ENCODE results near the gene GNG11.
"Not testable (repeated sequence)": the region's sequence is repeated elsewhere in the genome, so short reads cannot be mapped to it uniquely, and the experiment has no call there.

Gene GNG11

DNA sequence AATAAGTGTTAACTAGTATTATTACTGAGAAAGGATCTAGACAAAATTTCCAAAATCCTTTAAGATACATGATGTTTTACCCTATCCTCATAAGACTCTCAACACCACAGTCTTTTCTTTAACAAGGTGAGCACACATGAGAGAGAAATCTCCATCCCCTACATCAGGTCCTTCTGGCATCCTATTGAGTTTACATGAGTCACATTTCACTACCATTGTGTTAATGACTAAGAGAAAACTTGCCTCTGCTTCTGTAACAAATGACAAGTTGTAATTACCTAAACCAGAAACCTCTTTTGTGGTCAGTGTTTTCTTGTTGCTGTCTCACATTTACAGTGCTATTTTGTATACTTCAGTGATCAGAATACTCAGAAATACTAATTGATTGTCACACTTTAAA lies 9.9 kb upstream of the GNG11 start:
- not testable (repeated sequence) for DNase-seq

DNA sequence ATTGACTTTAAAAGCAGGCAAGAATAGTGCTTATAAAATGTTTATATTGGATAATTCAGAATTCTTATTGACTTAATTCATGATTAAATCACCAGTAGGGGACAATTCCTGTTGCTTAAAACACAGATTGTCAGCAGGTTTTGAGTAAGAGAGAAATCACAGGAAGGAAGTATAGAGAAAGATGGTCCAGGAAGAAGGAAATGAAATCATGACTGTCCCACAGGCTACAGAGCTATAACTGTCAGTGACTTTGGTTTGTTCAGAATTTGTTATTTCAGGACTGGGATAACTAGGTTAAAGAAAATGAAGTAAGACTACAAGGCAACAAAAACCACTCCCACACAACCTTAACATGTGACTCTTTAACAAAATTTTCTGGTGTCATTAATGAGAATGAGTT lies 8.3 kb upstream of the GNG11 start:
- no peak for DNase-seq

DNA sequence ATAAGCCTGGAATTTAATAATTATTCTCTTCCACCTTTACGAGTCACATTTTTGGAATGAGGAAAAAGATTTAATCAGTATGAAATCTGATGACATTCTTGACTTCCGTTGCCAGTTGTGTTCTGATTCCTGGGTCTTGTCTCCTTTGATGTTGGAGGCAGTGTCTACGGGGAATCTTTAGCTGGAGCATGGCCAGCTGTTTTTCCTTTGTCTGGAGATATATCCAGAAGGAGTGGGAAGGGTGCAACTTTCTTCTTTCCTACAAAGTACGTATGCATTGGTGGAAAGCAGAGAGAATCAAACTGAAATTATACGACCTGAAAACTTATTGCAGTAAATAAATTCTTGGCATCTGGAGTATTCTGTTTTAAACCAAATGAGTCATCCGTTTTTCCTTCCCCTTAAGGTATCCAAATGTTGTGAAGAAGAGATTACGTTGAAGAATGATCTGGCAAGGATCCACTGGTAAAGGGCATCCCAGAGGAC lies 6.9 kb upstream of the GNG11 start:
- DNase-seq, result no peak

DNA sequence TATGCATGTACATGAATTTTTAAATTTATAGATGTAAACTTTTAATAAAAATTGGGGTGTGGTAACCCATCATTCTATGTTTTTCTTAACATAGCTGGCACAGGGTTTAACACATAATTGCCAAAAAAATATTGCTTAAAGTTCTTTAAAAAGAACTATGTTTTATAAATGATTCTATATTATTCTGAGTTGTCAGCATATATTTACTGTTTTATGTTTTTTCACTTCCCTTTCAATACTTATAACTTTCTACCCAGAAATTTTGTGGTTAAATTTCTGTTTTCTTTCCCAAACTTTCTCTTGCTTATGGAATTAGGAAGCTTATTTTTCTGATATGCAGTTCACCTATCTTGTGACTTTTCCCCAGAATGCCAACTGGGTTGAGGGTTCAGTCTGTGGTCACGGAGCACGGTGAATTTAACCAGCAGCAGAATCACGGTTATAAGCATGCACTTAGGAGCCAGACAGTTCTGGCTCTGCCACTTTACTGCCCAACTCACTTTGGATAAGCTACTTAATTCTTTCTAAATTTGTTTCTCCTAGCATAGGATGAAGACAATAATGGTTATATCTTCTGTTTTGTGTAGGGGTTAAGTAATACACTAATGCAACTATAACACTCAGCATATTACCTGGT lies 6.2 kb upstream of the GNG11 start:
- DNase-seq, result not testable (repeated sequence)

DNA sequence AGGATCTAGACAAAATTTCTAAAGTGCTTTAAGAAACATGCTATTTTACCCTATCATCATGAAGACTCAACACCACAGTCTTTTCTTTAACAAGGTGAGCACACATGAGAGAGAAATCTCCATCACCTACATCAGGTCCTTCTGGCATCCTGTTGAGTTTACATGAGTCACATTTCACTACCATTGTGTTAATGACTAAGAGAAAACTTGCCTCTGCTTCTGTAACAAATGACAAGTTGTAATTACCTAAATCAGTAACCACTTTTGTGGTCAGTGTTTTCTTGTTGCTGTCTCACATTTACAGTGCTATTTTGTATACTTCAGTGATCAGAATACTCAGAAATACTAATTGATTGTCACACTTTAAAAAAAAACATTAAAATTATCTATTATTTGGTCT lies 5.6 kb upstream of the GNG11 start:
- not testable (repeated sequence) for DNase-seq

DNA sequence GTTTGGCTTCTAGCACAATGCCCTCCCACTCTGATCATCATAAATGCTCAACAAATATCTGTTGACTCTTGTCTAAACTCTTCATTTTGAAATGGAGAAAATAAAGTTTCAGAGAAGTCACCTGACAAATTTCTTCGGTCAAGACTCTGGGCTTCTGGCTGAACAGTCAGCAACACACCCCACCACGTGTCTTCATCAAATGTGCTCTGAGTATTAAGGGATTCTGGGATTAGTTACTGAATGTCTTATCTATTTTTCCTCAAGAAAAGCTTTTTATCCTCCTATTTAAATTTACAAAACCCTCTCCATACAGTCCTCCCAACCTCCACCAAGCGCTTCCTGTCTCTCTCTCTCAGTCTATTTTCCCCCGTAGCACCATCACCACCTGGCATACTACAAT lies 5.2 kb upstream of the GNG11 start:
- not testable (repeated sequence) for DNase-seq

DNA sequence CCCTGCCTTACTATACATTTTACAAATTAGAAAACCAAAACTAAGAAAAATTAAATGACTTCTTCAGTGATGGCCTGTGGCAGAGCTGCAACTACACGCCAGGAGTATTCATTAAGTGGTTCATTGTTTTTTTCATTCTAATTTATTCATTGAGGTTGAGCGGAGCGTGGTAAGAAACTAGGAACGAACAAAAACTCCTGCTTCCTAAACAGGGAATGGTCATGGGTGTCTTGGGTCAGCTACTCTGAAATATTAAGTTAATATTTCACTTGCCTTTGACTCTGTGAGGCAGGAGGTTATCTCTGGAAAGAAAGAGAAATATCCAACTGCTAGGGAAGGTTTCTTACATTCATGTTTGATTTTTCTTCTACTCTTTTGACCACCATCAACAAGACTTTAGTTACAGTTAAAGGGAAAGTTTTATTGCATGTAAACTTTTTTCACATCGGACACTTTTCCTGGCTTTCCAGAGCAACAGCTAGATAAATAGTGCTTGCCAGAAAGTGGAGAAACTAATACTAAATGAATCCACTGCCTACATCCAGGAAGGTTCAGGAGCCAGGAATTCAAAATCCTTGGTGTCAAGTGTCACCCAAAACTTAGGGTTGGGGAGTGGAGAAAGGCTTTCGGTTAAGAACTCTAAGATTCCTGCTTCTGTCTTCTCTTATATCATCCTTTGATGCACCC lies 896 bp upstream of the GNG11 start:
- no peak for DNase-seq

DNA sequence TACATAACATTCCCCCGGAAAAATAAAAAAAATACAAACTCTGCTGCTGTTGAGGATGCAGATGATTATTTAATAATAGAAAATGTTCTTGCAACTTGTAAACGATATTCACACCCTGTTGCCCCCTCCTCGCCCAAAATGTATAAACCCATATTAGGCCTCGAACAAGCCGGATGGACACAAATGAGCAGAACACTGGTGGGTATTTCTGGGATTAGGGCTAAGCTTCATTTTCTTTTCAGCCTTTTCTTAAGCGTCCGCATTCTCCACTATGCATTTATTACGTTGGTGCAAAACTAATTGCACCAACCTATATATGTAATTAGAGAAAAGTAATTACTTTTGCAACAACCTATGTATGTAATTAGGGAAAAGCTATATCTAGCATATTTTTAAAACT lies 349 bp upstream of the GNG11 start:
- DNase-seq, result no peak

DNA sequence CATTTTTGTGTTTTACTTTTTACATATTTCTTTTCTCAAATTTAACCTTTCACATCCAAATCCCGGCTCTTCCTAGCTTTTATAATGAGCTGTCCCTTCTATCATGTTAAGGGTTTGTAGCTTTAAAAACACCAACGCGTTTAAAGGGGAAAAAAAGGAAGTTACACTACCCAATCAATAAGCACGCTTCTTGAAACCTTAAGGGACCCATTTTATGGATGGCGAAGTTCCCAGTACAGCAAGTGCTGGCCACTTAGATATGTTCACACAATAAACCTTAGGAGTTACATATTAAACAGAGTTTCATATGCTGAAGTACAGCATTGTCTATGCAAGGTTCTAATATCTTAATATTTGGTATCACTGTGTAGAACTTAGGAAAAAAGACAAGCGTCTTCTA lies 1.8 kb downstream of the GNG11 start:
- DNase-seq, result no peak

DNA sequence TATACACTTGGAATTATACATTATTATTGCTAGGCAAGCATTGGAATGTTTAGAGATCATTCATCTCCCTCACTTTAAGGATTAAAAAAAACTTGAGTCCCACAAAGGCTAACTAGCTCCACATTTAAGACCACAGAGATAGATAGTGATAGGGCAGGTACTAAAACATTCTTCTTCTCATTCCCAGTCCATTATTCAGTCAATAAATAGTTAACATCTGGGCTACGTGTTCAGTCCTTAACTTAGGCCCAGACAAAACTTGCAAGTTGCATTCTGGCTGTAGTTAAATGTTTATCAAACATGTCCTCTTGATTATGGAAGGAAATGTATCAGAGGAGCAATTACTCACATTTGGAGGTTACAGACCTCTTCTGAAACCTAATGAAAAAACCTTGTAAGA lies 2.4 kb downstream of the GNG11 start:
- no peak for DNase-seq

DNA sequence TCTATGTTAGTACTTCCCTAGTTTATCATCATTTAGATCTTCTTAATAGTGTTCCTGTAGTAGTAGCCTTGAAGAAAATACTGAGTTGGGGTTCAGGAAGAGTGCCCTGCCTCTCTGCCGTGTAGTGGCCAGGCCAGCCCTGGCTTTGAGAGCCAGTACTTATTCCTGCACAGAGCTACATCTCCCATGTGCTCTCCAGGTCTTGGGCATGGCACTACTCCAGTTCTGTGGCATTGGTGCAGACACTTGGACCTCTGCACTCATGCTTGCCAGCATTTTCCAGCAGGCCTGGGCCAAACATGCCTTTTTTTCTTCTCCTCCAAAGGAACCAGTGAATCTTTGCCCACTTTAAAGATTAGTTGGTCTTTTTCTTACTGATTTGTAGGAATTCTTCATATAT lies 5.3 kb downstream of the GNG11 start:
- DNase-seq, result no peak

DNA sequence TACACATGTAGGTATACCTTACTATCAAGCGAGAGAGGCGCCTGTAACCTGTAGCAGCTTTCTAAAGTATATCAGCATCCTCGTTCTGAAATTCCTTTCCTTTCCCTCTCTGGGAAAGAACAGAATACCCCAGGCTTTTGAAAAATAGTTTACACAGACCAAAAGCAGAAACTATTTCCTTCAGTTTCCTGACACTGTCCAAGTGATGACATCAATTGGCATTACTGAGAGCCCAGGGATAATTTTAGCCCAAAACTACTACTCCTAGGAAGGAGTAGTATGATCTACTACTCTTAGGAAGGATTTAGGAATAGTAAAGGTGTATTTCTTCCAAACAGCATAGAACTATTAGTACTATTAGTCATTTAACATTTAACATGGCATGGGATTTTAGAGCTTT lies 6.0 kb downstream of the GNG11 start:
- DNase-seq, result no peak

DNA sequence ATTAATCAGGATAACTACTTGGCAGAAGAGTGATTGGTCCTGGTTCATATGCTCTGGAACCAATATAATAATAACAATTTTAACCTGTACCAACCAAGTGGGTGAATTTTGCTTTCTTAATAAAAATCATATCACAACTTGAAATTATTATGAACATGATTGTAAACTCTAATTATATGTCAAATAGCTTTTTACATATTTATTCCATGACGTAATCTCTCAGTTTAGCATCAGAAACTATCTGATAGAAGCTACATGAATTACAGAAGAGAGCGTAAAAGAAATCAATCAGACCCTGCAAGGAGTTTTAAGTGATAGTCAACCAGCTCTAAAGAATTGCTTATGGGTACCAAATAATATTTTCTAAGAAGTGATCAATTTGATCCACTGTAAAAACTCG lies 10.1 kb downstream of the GNG11 start:
- no peak for DNase-seq

DNA sequence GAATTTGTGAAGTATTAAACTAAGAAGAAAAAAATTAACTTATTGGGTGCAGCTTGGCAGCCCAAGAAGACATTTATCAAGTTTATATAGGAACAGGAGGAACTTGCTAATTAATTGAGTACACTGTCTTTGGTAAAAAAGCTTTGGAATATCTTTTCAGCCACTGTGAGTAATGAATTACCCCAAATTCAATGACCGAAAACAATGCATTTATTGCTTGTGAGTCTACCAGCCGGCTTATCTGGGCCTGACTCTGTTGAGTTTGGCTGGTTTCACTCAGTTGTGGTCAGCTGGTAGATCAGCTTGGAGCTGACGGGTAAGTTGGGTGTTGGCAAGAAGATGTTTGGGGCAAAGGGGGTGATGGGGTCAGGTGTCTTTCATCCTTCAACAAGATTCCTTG lies 11.6 kb downstream of the GNG11 start:
- DNase-seq, result no peak

DNA sequence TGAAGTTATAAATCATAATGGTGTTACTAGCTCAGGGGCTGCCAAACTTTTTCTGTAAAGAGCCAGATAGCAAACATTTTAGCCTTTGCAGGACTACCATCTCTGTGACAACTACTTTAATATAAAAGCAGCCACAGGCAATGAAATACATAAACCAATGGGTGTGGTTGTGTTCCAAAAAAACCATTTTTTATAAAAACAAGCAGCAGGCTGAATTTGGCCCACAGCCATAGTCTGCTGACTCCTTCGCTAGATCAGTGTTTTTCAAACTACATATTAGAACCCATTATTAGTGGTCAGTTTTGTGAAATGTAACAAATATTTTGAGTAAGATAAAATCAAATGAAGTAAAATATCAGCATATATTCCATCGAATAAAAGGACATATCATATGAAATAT lies 13.6 kb downstream of the GNG11 start:
- no peak for DNase-seq

DNA sequence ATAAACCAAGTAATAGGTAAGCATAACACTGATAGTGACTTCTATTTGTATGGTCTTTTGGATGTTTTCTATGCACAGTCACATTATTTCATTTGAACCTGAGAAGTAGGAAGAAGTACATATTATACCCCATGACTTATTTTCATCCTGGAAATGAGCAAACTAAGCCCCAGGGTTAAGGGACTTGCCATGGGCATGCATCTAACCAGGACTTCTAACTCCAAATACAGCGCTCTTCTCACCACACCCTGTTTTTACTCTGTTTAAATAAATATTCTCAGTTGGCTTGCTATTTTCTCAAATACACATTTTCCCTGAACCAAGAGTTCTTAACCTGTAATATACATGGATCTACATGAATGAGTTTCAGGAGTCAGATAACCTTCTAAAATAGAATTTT lies 16.3 kb downstream of the GNG11 start:
- DNase-seq, result no peak

DNA sequence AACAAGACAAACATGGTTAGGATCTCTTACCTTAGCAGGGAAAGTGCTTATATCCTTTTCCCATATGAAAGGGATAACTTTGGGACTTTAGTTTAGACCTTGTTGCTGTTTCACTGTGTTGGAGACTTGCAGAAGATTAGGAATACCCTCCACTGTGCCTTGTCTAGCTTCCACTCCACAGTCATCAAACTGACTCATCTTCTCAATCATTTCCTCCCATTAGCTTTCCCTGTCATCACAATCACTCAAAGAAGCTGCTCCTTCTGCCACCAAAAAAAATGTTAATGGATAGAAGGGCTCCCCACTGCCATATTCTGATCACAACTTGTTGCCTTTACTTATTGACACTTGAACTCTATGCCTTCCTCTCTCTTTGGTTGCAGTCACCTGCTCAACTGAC lies 16.8 kb downstream of the GNG11 start:
- DNase-seq, result no peak

DNA sequence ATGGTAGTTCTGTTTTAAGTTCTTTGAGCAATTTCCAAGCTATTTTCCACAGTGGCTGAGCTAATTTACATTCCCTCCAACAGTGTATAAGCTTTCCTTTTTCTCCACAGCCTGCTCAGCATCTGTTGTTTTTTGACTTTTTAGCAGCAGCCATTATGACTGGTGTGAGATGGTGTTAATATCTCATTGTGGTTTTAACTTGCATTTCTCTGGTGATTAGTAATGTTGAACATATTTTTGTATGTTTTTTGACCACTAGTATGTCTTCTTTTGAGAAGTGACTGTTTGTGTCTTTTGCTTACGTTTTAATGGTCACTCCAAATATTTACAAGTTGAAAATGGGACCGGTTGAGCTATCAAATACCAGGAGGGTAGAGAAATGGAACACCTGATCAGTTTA lies 20.4 kb downstream of the GNG11 start:
- DNase-seq, result no peak

DNA sequence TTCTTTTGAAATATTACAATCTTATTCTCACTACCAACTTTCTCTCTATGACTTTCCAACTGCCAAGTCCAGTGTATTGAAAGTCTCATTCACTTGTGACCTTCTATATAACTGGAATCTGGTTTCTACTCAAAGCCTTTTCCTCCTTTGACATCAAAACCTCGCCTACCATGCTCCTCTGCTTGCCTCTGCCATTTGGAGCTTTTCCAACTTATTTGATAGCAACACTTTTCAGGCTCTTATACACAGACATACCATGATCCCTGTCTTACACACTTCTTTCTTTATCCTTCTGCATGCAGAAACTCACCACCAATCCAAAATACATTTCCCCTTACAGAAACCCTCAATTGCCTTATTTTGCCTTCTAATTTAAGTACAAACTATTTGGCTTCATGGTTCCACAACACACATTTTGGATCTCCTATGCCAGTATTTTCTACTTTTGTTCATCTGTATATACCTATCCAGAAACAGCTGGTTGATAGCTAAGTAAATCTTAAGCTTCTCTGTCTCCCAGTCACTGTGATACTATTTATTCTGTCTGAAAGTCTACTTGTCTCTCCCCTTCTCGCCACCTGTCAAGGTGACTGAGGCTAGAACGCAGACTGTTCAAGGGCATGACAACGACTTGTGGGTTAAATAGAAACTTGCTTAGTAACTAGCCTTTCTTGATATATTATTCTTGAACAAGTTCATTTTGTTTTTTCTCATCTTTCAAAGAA lies 22.4 kb downstream of the GNG11 start:
- no peak for DNase-seq

DNA sequence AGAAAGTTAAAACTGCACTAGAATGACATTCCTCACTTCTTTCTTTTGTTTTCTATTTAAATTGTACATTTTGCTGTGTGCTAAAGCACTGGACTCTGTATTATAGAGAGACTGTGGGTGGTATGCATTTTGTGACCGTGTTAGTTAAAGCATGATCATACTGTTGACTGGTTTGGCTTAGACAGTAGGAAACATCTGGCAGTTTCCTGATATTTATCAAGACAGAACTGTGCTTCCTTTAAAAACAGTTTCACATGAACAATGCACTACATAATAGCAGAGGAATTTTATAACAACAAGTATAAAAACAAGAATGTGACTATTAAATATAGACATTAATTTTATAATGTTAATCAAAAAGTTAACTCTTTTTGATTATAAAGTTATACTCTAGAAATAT lies 23.1 kb downstream of the GNG11 start:
- no peak for DNase-seq

DNA sequence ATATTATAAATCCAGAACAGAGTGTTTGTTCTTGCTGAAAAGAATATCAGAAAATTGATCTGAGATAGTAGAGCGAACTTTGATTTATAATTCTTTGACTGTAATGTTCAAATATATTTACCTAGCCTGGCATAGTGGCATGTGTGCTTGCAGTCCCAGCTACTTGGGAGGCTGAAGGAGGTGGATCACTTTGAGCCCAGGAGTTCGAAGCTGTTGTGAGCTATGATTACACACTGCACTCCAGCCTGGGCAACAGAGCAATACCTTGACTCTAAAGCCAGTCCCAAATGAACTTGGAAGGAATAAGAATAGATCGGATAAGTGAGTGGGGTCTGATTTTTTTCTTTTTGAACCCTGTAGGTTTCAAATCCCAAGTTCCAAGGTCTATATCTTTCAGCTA lies 23.5 kb downstream of the GNG11 start:
- no peak for DNase-seq

DNA sequence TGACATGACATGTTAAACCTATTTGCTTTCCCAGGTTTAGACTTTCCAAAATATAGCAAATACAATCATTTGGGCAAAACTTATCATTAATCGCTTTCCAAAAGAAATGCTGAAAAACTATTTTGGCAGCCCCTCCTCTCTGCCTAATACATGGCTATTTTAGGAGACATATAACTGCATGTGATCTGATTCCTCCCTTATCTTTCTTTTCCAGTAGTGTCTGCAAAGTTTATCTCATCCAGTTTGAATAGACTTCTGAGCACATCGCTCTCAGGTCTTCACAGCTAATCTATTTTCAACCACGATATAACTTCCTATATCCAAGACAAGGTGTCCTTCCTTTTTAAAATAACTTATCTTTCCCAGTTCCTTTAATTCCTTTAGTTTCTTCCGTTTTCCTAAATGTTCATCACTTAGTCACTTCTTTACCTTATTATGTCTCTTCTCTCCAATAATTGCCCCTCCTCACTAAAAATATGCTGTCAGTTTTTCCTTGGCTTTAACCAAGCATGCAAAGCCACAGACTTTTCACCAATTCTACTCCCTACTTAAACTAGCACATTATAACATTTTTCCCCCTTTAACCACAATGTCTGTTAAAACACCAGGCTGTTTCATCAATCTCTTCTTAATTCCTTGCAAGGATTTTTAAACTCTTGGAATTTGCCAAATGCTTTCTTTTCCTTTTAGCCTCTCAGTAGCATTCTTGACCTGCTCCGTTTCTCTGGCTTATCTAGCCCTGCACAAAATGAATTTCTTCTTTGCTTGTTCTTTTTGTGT lies 24.4 kb downstream of the GNG11 start:
- no peak for DNase-seq

DNA sequence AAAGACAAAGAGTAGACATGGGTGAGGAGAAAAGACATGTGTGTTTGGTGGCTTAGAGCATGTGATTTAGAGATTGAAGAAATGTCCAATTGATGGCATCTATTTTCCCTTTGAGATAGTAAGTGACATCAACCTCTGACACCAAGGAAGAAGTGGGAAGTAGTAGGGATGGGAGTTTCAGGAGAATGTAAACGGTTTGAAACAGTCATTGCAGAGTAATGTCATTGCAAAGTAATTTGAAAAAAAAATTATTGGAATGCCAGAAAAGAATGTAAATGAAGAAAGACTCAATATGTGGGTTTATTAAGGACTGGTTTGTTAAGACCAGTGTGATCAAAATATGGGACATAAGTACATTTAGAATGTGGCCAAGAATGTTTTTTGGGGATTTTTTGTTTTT lies 26.6 kb downstream of the GNG11 start:
- DNase-seq, result no peak

DNA sequence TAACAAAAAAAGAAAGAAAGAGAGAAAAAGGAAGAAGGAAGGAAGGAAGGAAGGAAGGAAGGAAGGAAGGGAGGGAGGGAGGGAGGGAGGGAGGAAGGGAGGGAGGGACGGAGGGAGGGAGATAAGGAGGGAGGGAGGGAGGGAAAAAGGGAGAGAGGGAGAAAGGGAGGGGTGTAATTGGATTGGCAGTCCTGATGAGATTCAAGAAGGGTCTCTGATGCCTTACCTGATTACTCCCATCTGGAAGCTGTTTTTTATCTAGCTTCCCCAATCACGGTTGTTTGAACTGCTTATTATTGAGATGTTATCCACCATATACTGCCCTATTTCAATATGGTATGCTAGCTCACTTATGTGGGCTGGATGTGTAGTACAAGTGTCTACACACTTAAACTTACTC lies 27.3 kb downstream of the GNG11 start:
- DNase-seq, result no peak

All from Kasumi-1 (cell line).